Measurements from ENCODE around the gene BRSK1.

BRSK1 gene

DNA sequence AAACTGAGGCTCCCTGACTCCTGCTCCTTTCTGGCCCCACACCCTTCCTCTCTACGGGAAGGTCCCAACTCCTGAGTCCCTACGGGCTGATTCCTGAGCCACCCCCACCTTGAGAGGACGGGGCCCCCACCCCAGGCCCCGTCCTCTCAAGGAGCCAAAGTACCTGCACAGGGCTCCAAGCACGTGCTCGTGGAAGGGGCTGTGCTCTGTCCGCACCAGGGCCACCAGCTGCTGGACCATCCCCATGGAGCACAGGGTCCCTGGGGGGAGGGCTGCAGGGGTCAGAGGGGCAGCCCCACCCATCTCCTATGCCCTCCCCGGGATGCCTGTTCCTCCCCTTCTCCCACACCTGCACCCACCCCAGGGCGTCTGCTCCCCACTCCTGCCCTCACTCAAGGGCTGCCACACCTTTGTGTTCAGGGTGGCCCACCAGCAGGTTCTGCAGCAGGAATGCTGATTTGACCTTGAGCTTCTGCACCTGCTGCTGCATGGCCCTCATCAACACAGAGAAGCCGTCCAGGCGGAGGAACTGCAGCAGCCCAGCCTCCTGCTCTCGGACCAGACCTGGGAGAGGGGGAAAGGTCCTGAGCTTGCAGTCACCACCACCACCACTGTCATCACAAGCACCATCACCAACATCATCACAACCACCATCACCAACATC, 17.9 kb upstream of the BRSK1 start:
- DNase-seq (ENCODE audit: low read depth) = no peak
- TF ChIP-seq, protein P1, sequence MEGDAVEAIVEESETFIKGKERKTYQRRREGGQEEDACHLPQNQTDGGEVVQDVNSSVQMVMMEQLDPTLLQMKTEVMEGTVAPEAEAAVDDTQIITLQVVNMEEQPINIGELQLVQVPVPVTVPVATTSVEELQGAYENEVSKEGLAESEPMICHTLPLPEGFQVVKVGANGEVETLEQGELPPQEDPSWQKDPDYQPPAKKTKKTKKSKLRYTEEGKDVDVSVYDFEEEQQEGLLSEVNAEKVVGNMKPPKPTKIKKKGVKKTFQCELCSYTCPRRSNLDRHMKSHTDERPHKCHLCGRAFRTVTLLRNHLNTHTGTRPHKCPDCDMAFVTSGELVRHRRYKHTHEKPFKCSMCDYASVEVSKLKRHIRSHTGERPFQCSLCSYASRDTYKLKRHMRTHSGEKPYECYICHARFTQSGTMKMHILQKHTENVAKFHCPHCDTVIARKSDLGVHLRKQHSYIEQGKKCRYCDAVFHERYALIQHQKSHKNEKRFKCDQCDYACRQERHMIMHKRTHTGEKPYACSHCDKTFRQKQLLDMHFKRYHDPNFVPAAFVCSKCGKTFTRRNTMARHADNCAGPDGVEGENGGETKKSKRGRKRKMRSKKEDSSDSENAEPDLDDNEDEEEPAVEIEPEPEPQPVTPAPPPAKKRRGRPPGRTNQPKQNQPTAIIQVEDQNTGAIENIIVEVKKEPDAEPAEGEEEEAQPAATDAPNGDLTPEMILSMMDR (conservative IDR thresholded peaks at IDR 0.05; ENCODE audit: control insufficient read depth, insufficient read depth, low read depth, low read length) = no peak
- H3K4me3 ChIP-seq (ENCODE audit: control insufficient read depth, low read depth, low read length) = no peak overlapping the region

DNA sequence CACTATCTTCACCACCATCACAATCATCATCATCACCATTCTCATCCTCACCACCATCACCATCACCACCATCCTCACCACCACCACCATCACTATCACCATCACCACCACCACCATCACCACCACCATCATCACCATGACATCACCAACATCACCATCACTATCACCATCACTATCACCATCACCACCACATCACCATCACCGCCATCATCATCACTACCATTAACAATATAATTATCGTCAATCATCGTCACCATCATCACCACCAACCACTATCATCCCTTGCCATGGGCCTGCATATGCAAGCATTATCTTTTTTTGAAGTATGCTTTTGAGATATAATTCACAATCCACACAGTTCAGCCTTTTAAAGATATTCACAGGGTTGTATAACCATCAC, 17.4 kb upstream of the BRSK1 start:
- no peak overlapping the region for H3K4me3 ChIP-seq (ENCODE audit: control insufficient read depth, low read depth, low read length)

DNA sequence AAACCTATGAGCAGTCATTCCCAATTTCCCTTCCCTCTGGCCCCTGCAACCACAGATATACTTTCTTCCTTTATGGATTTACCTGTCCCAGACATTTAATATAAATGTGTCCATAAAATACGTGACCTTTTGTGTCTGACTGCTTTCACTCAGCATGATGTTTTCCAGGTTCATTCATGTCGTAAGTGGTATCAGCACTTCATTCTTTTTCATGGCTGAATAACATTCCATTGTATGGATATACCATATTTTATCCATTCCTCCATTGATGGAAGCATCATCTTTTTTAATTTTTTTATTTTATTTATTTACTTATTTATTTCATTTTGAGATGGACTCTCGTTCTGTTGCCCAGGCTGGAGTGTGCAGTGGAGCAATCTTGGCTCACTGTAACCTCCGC, 17.0 kb upstream of the BRSK1 start:
- no peak overlapping the region for H3K4me3 ChIP-seq (ENCODE audit: control insufficient read depth, low read depth, low read length)
- TF ChIP-seq, protein P1 (conservative IDR thresholded peaks at IDR 0.05; ENCODE audit: control insufficient read depth, insufficient read depth, low read depth, low read length) = no peak
- no peak for DNase-seq (ENCODE audit: low read depth)

More for the DNA sequence above, 17.4 kb upstream of the BRSK1 start:
- no peak for DNase-seq (ENCODE audit: low read depth)
- TF ChIP-seq, protein P1 (conservative IDR thresholded peaks at IDR 0.05; ENCODE audit: control insufficient read depth, insufficient read depth, low read depth, low read length) = no peak

DNA sequence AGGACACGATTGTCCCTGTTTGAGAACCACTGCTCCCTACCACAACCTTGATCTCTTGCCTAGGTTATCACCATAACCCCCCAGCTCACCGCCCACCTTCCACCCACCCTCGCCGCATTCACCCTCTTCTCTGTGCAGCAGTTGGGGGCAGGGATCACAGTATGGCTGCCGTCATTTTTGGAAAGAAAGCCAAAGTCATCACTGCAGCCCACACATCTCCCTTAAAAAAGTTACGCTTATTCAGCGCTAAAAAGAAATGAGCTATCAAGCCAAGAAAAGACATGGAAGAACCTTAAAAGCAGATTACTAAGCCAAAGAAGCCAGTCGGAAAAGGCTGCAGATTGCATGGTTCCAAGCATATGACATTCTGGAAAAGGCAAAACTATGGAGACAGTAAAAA, 14.5 kb upstream of the BRSK1 start:
- TF ChIP-seq, protein P1 (conservative IDR thresholded peaks at IDR 0.05; ENCODE audit: control insufficient read depth, insufficient read depth, low read depth, low read length) = no peak
- DNase-seq (ENCODE audit: low read depth) = no peak
- no peak overlapping the region for H3K4me3 ChIP-seq (ENCODE audit: control insufficient read depth, low read depth, low read length)

DNA sequence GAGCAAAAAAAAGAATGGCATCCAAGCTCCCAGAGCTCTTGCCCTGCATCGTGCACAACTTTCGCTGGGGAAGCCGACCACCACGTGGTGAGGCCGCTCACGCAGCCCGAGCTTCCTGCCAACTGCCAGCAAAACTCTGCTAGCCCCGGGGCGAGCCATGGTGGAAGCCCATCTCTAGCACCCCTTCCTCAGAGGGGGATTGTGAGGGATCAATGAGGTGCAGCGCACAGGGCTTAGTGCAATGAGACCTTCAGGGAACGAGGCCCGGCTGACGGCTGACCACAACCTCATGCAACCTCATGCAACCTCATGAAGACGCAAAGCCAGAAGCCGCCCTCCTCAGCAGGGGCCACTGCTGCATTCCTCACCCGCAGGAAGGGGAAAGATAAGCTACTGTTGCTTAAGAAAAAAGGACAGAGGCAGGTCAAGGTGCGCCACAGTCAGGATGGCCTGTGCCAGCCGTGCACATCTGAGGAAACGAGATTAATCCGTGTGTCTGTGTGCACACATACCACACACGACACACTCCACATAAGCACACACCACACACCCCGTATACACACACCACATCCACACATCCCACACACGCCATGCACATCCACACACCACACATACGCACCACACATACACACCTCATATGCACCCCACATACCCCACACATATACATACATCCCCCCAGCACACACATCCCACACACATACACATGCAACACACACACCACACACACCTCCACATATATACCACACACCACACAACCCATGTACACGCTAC, 13.4 kb upstream of the BRSK1 start:
- no peak for DNase-seq (ENCODE audit: low read depth)
- TF ChIP-seq, protein P1 (conservative IDR thresholded peaks at IDR 0.05; ENCODE audit: control insufficient read depth, insufficient read depth, low read depth, low read length) = no peak
- H3K4me3 ChIP-seq (ENCODE audit: control insufficient read depth, low read depth, low read length) = no peak overlapping the region

DNA sequence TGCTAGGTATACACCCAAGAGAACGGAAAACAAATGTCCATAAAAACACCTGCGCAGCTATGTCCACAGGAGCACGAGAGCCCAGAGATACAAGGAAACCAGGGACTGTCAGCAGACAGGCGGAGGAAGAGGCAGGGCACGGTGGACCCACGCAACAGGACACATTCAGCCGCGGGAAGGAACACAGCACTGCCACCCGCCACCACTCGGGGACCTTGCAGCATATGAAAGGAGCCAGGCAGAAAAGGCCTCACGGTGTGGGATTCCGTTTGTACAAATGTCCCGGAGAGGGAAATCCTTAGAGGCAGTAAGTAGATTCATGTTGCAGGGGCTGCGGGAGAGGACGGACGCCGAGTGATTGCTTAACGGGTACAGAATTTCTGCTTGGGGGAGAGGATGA, 11.7 kb upstream of the BRSK1 start:
- DNase-seq (ENCODE audit: low read depth) = no peak
- H3K4me3 ChIP-seq (ENCODE audit: control insufficient read depth, low read depth, low read length) = no peak overlapping the region
- TF ChIP-seq, protein P1 (conservative IDR thresholded peaks at IDR 0.05; ENCODE audit: control insufficient read depth, insufficient read depth, low read depth, low read length) = no peak

Measured in fibroblast of mammary gland (primary cell).